ENCODE measurements around the gene TAGLN.
"Not testable (repeated sequence)": the region's sequence is repeated elsewhere in the genome, so short reads cannot be mapped to it uniquely, and the experiment has no call there.

DNA sequence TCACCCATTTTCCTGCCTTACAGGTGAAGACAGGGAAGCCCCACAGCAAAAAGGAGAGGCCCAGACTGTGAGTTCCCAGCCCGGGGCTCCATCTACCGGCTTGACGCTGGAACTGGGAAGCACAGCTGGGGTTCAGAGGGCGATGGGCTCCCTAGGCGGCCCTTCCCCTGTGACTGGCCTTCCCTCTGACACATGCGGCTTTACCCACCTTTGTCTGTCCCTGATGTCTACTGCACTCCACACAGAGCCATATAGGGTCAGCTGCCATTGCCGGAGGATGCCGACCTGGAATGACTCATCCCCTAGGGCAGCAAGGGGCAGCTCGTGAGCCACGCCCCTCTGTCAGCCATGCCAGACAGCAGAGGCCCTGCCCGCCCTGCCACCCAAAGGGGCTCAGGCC, 7.7 kb downstream of the TAGLN start:
- TF ChIP-seq FOXM1 (IDR thresholded peaks at IDR 0.05; ENCODE audit: borderline replicate concordance); ARNT (IDR thresholded peaks at IDR 0.05); BHLHE40 (IDR thresholded peaks at IDR 0.05; ENCODE audit: borderline replicate concordance); TARDBP (IDR thresholded peaks at IDR 0.05): not testable (repeated sequence)
- TF ChIP-seq, protein P1, sequence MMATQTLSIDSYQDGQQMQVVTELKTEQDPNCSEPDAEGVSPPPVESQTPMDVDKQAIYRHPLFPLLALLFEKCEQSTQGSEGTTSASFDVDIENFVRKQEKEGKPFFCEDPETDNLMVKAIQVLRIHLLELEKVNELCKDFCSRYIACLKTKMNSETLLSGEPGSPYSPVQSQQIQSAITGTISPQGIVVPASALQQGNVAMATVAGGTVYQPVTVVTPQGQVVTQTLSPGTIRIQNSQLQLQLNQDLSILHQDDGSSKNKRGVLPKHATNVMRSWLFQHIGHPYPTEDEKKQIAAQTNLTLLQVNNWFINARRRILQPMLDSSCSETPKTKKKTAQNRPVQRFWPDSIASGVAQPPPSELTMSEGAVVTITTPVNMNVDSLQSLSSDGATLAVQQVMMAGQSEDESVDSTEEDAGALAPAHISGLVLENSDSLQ (IDR thresholded peaks at IDR 0.05), result not testable (repeated sequence)
